ENCODE results near the gene NCLN. TPM values are rescaled to one million over a fixed set of nuclear protein-coding genes. Genes with fewer than 3 reads are reported as not detected.

The NCLN gene
- total RNA-seq (100 to 1,000 TPM in 1 of 2 donors, 10 to 100 TPM in 1; 67.7 to 121 TPM), polyA plus RNA-seq (ENCODE audit: insufficient read length in 6 of 6) (10 to 100 TPM; 29.1 to 45.8 (median 36.8) TPM)
- long read RNA-seq, donor 1, full-length matches to known transcripts: 2 of 2 reads
- long read RNA-seq, donor 1, partial matches to known transcripts: 0 of 2 reads
- long read RNA-seq, donor 1, other reads (novel, unspliced or antisense): 0 of 2 reads
- long read RNA-seq, donor 2, full-length matches to known transcripts: 4 of 9 reads
- long read RNA-seq, donor 2, partial matches to known transcripts: 0 of 9 reads
- long read RNA-seq, donor 2, other reads (novel, unspliced or antisense): 5 of 9 reads
- long read RNA-seq, donor 3, full-length matches to known transcripts: 2 of 30 reads
- long read RNA-seq, donor 3, partial matches to known transcripts: 22 of 30 reads
- long read RNA-seq, donor 3, other reads (novel, unspliced or antisense): 6 of 30 reads
- long read RNA-seq, donor 4, full-length matches to known transcripts: 9 of 35 reads
- long read RNA-seq, donor 4, partial matches to known transcripts: 4 of 35 reads
- long read RNA-seq, donor 4, other reads (novel, unspliced or antisense): 22 of 35 reads
- long read RNA-seq, donor 5, full-length matches to known transcripts: 2 of 2 reads
- long read RNA-seq, donor 5, partial matches to known transcripts: 0 of 2 reads
- long read RNA-seq, donor 5, other reads (novel, unspliced or antisense): 0 of 2 reads
- long read RNA-seq, donor 6, full-length matches to known transcripts: 5 of 5 reads
- long read RNA-seq, donor 6, partial matches to known transcripts: 0 of 5 reads
- long read RNA-seq, donor 6, other reads (novel, unspliced or antisense): 0 of 5 reads
- long read RNA-seq, donor 7, full-length matches to known transcripts: 1 of 1 reads
- long read RNA-seq, donor 7, partial matches to known transcripts: 0 of 1 reads
- long read RNA-seq, donor 7, other reads (novel, unspliced or antisense): 0 of 1 reads
- long read RNA-seq, donor 8, full-length matches to known transcripts: 1 of 1 reads
- long read RNA-seq, donor 8, partial matches to known transcripts: 0 of 1 reads
- long read RNA-seq, donor 8, other reads (novel, unspliced or antisense): 0 of 1 reads
- long read RNA-seq, donor 9: 0 reads
- long read RNA-seq, donor 10, full-length matches to known transcripts: 25 of 68 reads
- long read RNA-seq, donor 10, partial matches to known transcripts: 7 of 68 reads
- long read RNA-seq, donor 10, other reads (novel, unspliced or antisense): 36 of 68 reads
- long read RNA-seq, donor 11: 0 reads
- long read RNA-seq, donor 12, full-length matches to known transcripts: 1 of 1 reads
- long read RNA-seq, donor 12, partial matches to known transcripts: 0 of 1 reads
- long read RNA-seq, donor 12, other reads (novel, unspliced or antisense): 0 of 1 reads

- peak within 1 kb of the TSS; percentile 72 to 99 for H3K4me3 ChIP-seq
- peak; percentile 96 for ATAC-seq
- H3K4me1 ChIP-seq: peaks cover 13 to 87% of the 10 kb centered on the region in 2 donors
- no peaks in the 10 kb centered on the region for H3K9me3 ChIP-seq
- intact Hi-C loops (cut with DNase I): no loop called here
- peaks cover 0 to 18% of the 10 kb centered on the region in 2 donors for H3K36me3 ChIP-seq
- no peaks in the 10 kb centered on the region for H3K27me3 ChIP-seq
- DNase-seq: peak; percentile 96 to 99 (median 97)
- TF ChIP-seq CTCF (IDR thresholded peaks at IDR 0.05): no peak
- H3K27ac ChIP-seq: peak within 1 kb of the TSS; percentile 76 to 87
Observed at GRCh38 chr19:3185461-3186159, at the start of gene NCLN. NCLN (plus strand) TSS chr19:3185930; CDS start chr19:3186031, 101 bp downstream.

- DNase-seq (peak in 3 of 4 donors; percentile 65 to 90 (median 77)), ATAC-seq (peak; percentile 93)
- intact Hi-C loops (cut with DNase I): no loop called here
- Histone ChIP-seq H3K36me3 (no peaks in the 10 kb centered on the region), H3K9me3 (no peaks in the 10 kb centered on the region), H3K27ac (peak within 1 kb of the TSS; percentile 44 to 89), H3K27me3 (no peaks in the 10 kb centered on the region), H3K4me1 (peaks cover 4 to 63% of the 10 kb centered on the region in 2 donors), H3K4me3 (peak within 1 kb of the TSS; percentile 25 to 69)
- no peak for TF ChIP-seq CTCF (IDR thresholded peaks at IDR 0.05)
Observed at GRCh38 chr19:3135961-3136683, 49.6 kb upstream of the NCLN start, which contains the start of gene GNA15. GNA15 (plus strand) TSS chr19:3136033; CDS start chr19:3136451, 418 bp downstream.

GRCh38 chr19:3136684-3137055 is 49.1 kb upstream of the NCLN start:
- H3K4me1 ChIP-seq: peaks cover 9 to 68% of the 10 kb centered on the region in 2 donors
- ATAC-seq: peak; percentile 10
- H3K9me3 ChIP-seq: no peaks in the 10 kb centered on the region
- no peak for TF ChIP-seq CTCF (IDR thresholded peaks at IDR 0.05)
- no peaks in the 10 kb centered on the region for H3K27me3 ChIP-seq
- H3K27ac ChIP-seq: peak overlapping the region; percentile 44 to 89
- H3K36me3 ChIP-seq: no peaks in the 10 kb centered on the region
- peak overlapping the region; percentile 25 to 69 for H3K4me3 ChIP-seq
- DNase-seq: peak in 1 of 4 donors; percentile 73
- intact Hi-C loops (cut with DNase I): no loop called here

- Histone ChIP-seq H3K27me3 (no peaks in the 10 kb centered on the region), H3K4me3 (peak overlapping the region in 1 of 2 donors; percentile 69), H3K4me1 (peaks cover 9 to 72% of the 10 kb centered on the region in 2 donors), H3K9me3 (no peaks in the 10 kb centered on the region), H3K27ac (peak overlapping the region; percentile 44 to 89), H3K36me3 (no peaks in the 10 kb centered on the region)
- DNase-seq: peak in 2 of 4 donors; percentile 53 to 74
- ATAC-seq: no peak
- intact Hi-C loops (cut with DNase I): no loop called here
- no peak for TF ChIP-seq CTCF (IDR thresholded peaks at IDR 0.05)
Observed at GRCh38 chr19:3137119-3137518, 48.6 kb upstream of the NCLN start.
